HG03378 (cell line): ENCODE data around the gene CDH4.

Experiments used
- ATAC-seq: cut with Tn5 transposase; IDR thresholded peaks from one replicate; pipeline ENCODE4 v1.9.1; 2021; ENCODE audit warnings: mild to moderate bottlenecking, moderate library complexity; ENCODE audit not compliant: unreplicated experiment

CDH4 gene

GRCh38 chr20:61659994-61660346 lies 407.9 kb downstream of the CDH4 start:
- no peak for ATAC-seq

- no peak for ATAC-seq
Measured at GRCh38 chr20:61660559-61660958, 408.5 kb downstream of the CDH4 start.

GRCh38 chr20:61661025-61661424 lies 409.0 kb downstream of the CDH4 start:
- no peak for ATAC-seq

GRCh38 chr20:61661583-61661982 lies 409.5 kb downstream of the CDH4 start:
- no peak for ATAC-seq

GRCh38 chr20:61662226-61662967 lies 410.3 kb downstream of the CDH4 start:
- ATAC-seq, result no peak

- ATAC-seq, result no peak
Measured at GRCh38 chr20:61662968-61663331, 410.9 kb downstream of the CDH4 start.

- ATAC-seq, result no peak
Measured at GRCh38 chr20:61663521-61664425, 411.7 kb downstream of the CDH4 start.

- no peak for ATAC-seq
Measured at GRCh38 chr20:61664556-61665320, 412.7 kb downstream of the CDH4 start.

GRCh38 chr20:61665528-61666470 lies 413.7 kb downstream of the CDH4 start:
- no peak for ATAC-seq

GRCh38 chr20:61666471-61666832 lies 414.4 kb downstream of the CDH4 start:
- ATAC-seq, result no peak

GRCh38 chr20:61667056-61667792 lies 415.2 kb downstream of the CDH4 start:
- no peak for ATAC-seq

GRCh38 chr20:61668065-61668650 lies 416.1 kb downstream of the CDH4 start:
- ATAC-seq, result no peak

GRCh38 chr20:61668771-61669503 lies 416.9 kb downstream of the CDH4 start:
- no peak for ATAC-seq

- ATAC-seq, result no peak
Measured at GRCh38 chr20:61670274-61670673, 418.2 kb downstream of the CDH4 start.

- ATAC-seq, result no peak
Measured at GRCh38 chr20:61671559-61671958, 419.5 kb downstream of the CDH4 start.

- no peak for ATAC-seq
Measured at GRCh38 chr20:61673152-61673847, 421.2 kb downstream of the CDH4 start.

- ATAC-seq, result no peak
Measured at GRCh38 chr20:61674121-61674520, 422.1 kb downstream of the CDH4 start.

GRCh38 chr20:61674688-61675087 lies 422.6 kb downstream of the CDH4 start:
- ATAC-seq, result no peak
